RWPE2 (cell line): ENCODE data around the gene SKP2.
"Not testable (repeated sequence)": the region's sequence is repeated elsewhere in the genome, so short reads cannot be mapped to it uniquely, and the experiment has no call there.

Experiments used
- ATAC-seq: fragments of 200-7000 bp; cut with Tn5 transposase; 3 replicates; pipeline ENCODE4 v1.9.1; 2021; ENCODE audit warnings: low read depth
- DNase-seq: peaks from one replicate; pipeline ENCODE4 v3.0.0-alpha.2; 2020; ENCODE audit warnings: low spot score
- H3K27ac ChIP-seq: fragments of 450-650 bp; 2 replicates; pipeline ENCODE4 v1.5.1; 2017; ENCODE audit warnings: mild to moderate bottlenecking; ENCODE audit not compliant: poor library complexity, severe bottlenecking
- H3K27me3 ChIP-seq: fragments of 250-450 bp; sonication (Bioruptor Pico); 2 replicates; pipeline ENCODE4 v1.5.1; 2021; ENCODE audit warnings: mild to moderate bottlenecking, moderate library complexity; ENCODE audit not compliant: insufficient read depth, poor library complexity, severe bottlenecking
- H3K36me3 ChIP-seq: fragments of 250-450 bp; sonication (Bioruptor Pico); 2 replicates; pipeline ENCODE4 v1.5.1; 2020; ENCODE audit warnings: low read depth, mild to moderate bottlenecking, moderate library complexity
- H3K4me1 ChIP-seq: fragments of 250-450 bp; sonication (Bioruptor Pico); 2 replicates; pipeline ENCODE4 v1.5.1; 2021; ENCODE audit warnings: mild to moderate bottlenecking, moderate library complexity; ENCODE audit not compliant: insufficient read depth, poor library complexity, severe bottlenecking
- H3K4me3 ChIP-seq: fragments of 250-450 bp; sonication (Bioruptor Pico); 2 replicates; pipeline ENCODE4 v1.5.1; 2021; ENCODE audit warnings: mild to moderate bottlenecking, moderate library complexity; ENCODE audit not compliant: severe bottlenecking
- H3K9me3 ChIP-seq: fragments of 250-450 bp; sonication (Bioruptor Pico); 2 replicates; pipeline ENCODE4 v1.5.1; 2021; ENCODE audit warnings: mild to moderate bottlenecking, moderate library complexity; ENCODE audit not compliant: severe bottlenecking
- CTCF ChIP-seq: fragments of 450-650 bp; IDR thresholded peaks from one replicate; pipeline ENCODE4 v1.5.1; 2017; ENCODE audit warnings: mild to moderate bottlenecking, moderate library complexity; ENCODE audit not compliant: poor library complexity, severe bottlenecking

Gene SKP2

DNA sequence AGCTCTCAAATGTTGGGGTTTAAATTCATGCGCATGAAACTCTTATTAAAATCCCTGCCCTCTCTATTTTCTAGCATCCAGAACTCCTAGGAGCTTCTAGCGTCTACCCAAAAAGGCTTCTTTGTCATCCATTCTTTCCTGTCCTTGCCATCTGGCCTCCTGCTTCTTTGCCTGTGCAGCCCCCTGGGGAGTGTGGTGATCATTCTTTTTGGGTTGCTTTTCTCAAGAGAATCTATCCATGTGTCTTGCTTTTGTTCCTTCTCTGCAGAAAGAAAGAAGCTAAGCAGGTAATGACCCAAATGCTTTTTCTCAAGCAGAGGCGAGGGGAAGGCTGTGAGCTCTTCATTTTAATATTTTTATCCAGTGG lies 26.6 kb downstream of the SKP2 start:
- ATAC-seq = no peak
- DNase-seq = no peak
- H3K4me1 ChIP-seq = no peaks in the 10 kb centered on the region
- no peaks in the 10 kb centered on the region for H3K9me3 ChIP-seq
- peaks cover 98% of the 10 kb centered on the region for H3K36me3 ChIP-seq
- no peak for TF ChIP-seq CTCF
- H3K4me3 ChIP-seq = no peak overlapping the region
- H3K27me3 ChIP-seq = no peaks in the 10 kb centered on the region
- H3K27ac ChIP-seq = no peak overlapping the region

- Histone ChIP-seq H3K9me3 (no peaks in the 10 kb centered on the region), H3K4me3 (no peak overlapping the region), H3K36me3 (peaks cover 98% of the 10 kb centered on the region), H3K27ac (no peak overlapping the region), H3K4me1 (no peaks in the 10 kb centered on the region), H3K27me3 (no peaks in the 10 kb centered on the region)
- ATAC-seq (no peak), DNase-seq (no peak)
- no peak for TF ChIP-seq CTCF
Observed at GRCh38 chr5:36179950-36180349, 28.0 kb downstream of the SKP2 start.

- DNase-seq (no peak), ATAC-seq (no peak)
- TF ChIP-seq CTCF = no peak
- no peak overlapping the region for H3K4me3 ChIP-seq
- H3K36me3 ChIP-seq = peaks cover 95% of the 10 kb centered on the region
- H3K27ac ChIP-seq = no peak overlapping the region
- H3K27me3 ChIP-seq = no peaks in the 10 kb centered on the region
- H3K9me3 ChIP-seq = no peaks in the 10 kb centered on the region
- H3K4me1 ChIP-seq = no peaks in the 10 kb centered on the region
Observed at GRCh38 chr5:36180556-36181350, 28.8 kb downstream of the SKP2 start.

DNA sequence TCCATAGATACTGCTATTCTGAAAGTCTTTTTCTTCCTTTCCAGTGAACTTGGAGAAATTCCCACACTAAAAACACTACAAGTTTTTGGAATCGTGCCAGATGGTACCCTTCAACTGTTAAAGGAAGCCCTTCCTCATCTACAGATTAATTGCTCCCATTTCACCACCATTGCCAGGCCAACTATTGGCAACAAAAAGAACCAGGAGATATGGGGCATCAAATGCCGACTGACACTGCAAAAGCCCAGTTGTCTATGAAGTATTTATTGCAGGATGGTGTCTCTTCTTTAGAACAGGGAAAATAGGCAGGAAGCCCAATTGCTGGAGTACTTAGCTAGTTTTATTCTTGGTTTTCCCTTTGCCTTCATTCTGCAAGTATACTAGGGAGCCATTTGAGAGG lies 29.9 kb downstream of the SKP2 start:
- Histone ChIP-seq H3K36me3 (peaks cover 89% of the 10 kb centered on the region), H3K27ac (no peak overlapping the region), H3K4me1 (no peaks in the 10 kb centered on the region), H3K4me3 (no peak overlapping the region), H3K27me3 (no peaks in the 10 kb centered on the region), H3K9me3 (no peaks in the 10 kb centered on the region)
- no peak for DNase-seq
- no peak for ATAC-seq
- TF ChIP-seq CTCF = no peak

DNA sequence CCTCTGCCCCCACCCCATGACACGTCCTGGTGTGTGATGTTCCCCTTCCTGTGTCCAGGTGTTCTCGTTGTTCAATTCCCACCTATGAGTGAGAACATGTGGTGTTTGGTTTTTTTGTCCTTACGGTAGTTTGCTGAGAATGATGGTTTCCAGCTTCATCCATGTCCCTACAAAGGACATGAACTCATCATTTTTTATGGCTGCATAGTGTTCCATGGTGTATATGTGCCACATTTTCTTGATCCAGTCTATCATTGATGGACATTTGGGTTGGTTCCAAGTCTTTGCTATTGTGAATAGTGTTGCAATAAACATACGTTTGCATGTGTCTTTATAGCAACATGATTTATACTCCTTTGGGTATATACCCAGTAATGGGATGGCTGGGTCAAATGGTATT lies 32.5 kb downstream of the SKP2 start:
- not testable (repeated sequence) for DNase-seq, H3K27ac ChIP-seq, H3K4me1 ChIP-seq, H3K9me3 ChIP-seq, H3K27me3 ChIP-seq, H3K4me3 ChIP-seq, ATAC-seq
- peaks cover 66% of the 10 kb centered on the region for H3K36me3 ChIP-seq
